ENCODE results near the gene CDV3. TPM values are rescaled to one million over a fixed set of nuclear protein-coding genes. Genes with fewer than 3 reads are reported as not detected.

Gene CDV3
- total RNA-seq, 1 experiment from 2014 or later = 284 TPM

DNA sequence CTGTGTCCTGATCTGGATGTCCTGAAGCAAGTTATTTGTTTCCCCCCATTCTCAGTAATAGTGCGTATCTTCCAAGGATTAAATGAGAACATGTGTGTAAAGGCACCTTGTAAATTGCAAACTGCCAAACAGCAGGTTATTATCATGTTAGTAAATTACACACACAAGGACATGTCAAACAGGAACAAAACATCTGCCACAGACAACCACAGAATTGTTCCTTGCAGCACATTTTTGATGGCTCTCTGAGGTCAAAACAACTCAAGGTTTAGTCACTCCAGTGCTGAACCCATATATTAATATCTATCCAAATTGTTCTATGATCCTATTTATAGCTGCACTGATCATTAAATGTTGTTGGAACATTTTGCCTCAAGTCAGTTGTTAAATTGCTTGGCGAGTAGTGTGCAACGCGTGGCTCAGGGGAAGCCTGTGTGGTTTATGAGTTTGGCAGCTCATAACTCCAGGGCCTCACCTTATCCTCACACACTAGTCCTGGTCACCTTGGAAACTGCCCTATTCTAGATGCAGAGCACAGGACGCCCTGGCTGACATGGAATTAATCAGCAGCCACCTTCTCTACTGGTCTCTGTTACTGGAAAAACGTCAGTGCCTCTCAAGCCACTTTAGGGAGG is 46.3 kb upstream of the CDV3 start:
- H3K4me1 Mint-ChIP-seq (ENCODE audit: low read depth, unreplicated experiment) = peaks cover 20% of the 10 kb centered on the region
- DNase-seq = no peak
- no peak overlapping the region for H3K4me3 Mint-ChIP-seq (ENCODE audit: unreplicated experiment)
- 0 out of 2 replicates have a peak, but pooled peaks cover 4% of the 10 kb centered on the region for H3K9me3 ChIP-seq
- intact Hi-C loops (cut with micrococcal nuclease; ENCODE audit: unreplicated experiment) = no loop called here
- H3K9me3 Mint-ChIP-seq (ENCODE audit: unreplicated experiment) = peaks cover 13% of the 10 kb centered on the region
- H3K27me3 ChIP-seq (replicated peaks; ENCODE audit: control insufficient read depth, insufficient read depth, low read length) = no peaks in the 10 kb centered on the region
- TF ChIP-seq, protein P1, sequence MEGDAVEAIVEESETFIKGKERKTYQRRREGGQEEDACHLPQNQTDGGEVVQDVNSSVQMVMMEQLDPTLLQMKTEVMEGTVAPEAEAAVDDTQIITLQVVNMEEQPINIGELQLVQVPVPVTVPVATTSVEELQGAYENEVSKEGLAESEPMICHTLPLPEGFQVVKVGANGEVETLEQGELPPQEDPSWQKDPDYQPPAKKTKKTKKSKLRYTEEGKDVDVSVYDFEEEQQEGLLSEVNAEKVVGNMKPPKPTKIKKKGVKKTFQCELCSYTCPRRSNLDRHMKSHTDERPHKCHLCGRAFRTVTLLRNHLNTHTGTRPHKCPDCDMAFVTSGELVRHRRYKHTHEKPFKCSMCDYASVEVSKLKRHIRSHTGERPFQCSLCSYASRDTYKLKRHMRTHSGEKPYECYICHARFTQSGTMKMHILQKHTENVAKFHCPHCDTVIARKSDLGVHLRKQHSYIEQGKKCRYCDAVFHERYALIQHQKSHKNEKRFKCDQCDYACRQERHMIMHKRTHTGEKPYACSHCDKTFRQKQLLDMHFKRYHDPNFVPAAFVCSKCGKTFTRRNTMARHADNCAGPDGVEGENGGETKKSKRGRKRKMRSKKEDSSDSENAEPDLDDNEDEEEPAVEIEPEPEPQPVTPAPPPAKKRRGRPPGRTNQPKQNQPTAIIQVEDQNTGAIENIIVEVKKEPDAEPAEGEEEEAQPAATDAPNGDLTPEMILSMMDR (IDR thresholded peaks at IDR 0.05; ENCODE audit: insufficient read depth in 1 of 2, low read depth in 1 of 2, low read length in 1 of 2, severe bottlenecking in 1 of 2, unreplicated experiment in 1 of 2) = no peak
- no peak overlapping the region for H3K27ac Mint-ChIP-seq (ENCODE audit: unreplicated experiment)
- no TSS peak for BruUV-seq (replicated peaks)
- H3K4me1 ChIP-seq = peaks cover 6% of the 10 kb centered on the region; the same call in 1 of the 2 replicates
- H3K36me3 ChIP-seq (ENCODE audit: control insufficient read depth, insufficient read depth, low read length) = no peaks in the 10 kb centered on the region
- ChIA-PET CTCF (no interaction called here), POLR2A (interaction anchor here (0.5 kb wide), 1 partner anchor 448 kb away, joined by 3 read pairs; no protein-coding TSS in a partner anchor)
- no peaks in the 10 kb centered on the region for H3K27me3 Mint-ChIP-seq (ENCODE audit: insufficient read depth, unreplicated experiment)
- no peaks in the 10 kb centered on the region for H3K36me3 Mint-ChIP-seq (ENCODE audit: insufficient read depth, unreplicated experiment)
- H3K4me3 ChIP-seq (ENCODE audit: low read depth, low read length) = no peak overlapping the region

DNA sequence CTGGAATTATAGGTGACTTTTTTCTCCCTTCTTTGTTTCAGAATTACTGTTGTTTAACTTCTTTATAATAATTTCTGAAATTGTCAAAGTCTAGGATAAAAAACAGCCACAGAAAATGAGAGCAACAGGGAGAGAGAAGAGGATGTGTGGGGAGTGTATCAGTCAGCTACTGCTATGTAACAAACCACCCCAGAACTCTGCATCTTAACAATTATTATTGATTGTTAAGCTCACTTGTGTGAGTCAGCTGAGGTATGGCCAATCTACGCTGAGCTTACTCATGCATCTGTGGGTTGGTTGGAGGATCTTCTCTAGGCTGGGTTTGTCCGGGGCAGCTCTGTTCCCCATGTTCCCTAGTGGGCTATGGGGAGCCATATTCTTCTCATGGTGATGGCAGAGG is 43.7 kb upstream of the CDV3 start:
- 0 out of 2 replicates have a peak, but pooled peaks cover 4% of the 10 kb centered on the region for H3K9me3 ChIP-seq
- Mint-ChIP-seq H3K4me3 (ENCODE audit: unreplicated experiment) (no peak overlapping the region), H3K27me3 (ENCODE audit: insufficient read depth, unreplicated experiment) (no peaks in the 10 kb centered on the region), H3K9me3 (ENCODE audit: unreplicated experiment) (peaks cover 13% of the 10 kb centered on the region), H3K4me1 (ENCODE audit: low read depth, unreplicated experiment) (peaks cover 41% of the 10 kb centered on the region), H3K27ac (ENCODE audit: unreplicated experiment) (no peak overlapping the region), H3K36me3 (ENCODE audit: insufficient read depth, unreplicated experiment) (peaks cover 5% of the 10 kb centered on the region)
- no peak for DNase-seq
- TF ChIP-seq, protein P1 (IDR thresholded peaks at IDR 0.05; ENCODE audit: insufficient read depth in 1 of 2, low read depth in 1 of 2, low read length in 1 of 2, severe bottlenecking in 1 of 2, unreplicated experiment in 1 of 2) = no peak
- H3K4me1 ChIP-seq = peaks cover 30% of the 10 kb centered on the region
- POLR2A ChIA-PET = interaction anchor here (1.2 kb wide), 1 partner anchor 43 kb away, joined by 4 read pairs; the partner anchor contains the start of gene CDV3
- CTCF ChIA-PET = interaction anchor here (0.6 kb wide), 1 partner anchor 289 kb away, joined by 3 read pairs; no protein-coding TSS in a partner anchor
- no TSS peak for BruUV-seq (replicated peaks)
- no peaks in the 10 kb centered on the region for H3K27me3 ChIP-seq (replicated peaks; ENCODE audit: control insufficient read depth, insufficient read depth, low read length)
- intact Hi-C loops (cut with micrococcal nuclease; ENCODE audit: unreplicated experiment) = loop anchor here (5.0 kb wide), 1 partner anchor 42 kb away; the partner anchor contains the start of gene CDV3
- no peak overlapping the region for H3K4me3 ChIP-seq (ENCODE audit: low read depth, low read length)
- no peaks in the 10 kb centered on the region for H3K36me3 ChIP-seq (ENCODE audit: control insufficient read depth, insufficient read depth, low read length)

DNA sequence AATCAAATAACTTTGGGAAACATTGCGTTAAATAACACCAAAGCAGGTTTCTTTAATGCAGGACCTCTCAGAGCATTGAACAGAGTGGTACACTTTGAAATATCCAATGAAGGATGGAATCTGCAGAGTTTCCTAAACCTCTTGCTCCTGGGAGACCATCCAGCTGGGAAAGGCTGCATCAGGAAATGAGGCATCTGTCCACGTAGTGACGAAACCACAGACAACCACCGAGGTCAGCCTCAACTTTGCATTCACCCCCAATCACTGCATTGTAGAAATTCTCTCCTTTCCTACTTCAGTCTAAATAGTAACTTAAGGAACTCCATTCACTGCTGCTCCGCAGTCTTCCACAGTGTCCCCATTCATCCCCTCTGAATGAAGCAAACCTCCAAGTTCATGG is 41.5 kb upstream of the CDV3 start:
- ChIA-PET CTCF (interaction anchor here (0.6 to 1.5 kb wide), 3 partner anchors 15 to 189 kb away, joined by 3 to 4 read pairs (median 3); no protein-coding TSS in a partner anchor), POLR2A (no interaction called here)
- no peak overlapping the region for H3K4me3 ChIP-seq (ENCODE audit: low read depth, low read length)
- H3K27me3 ChIP-seq (replicated peaks; ENCODE audit: control insufficient read depth, insufficient read depth, low read length) = no peaks in the 10 kb centered on the region
- peaks cover 13% of the 10 kb centered on the region for H3K9me3 Mint-ChIP-seq (ENCODE audit: unreplicated experiment)
- H3K9me3 ChIP-seq = 0 out of 2 replicates have a peak, but pooled peaks cover 4% of the 10 kb centered on the region
- no peaks in the 10 kb centered on the region for H3K36me3 ChIP-seq (ENCODE audit: control insufficient read depth, insufficient read depth, low read length)
- no peaks in the 10 kb centered on the region for H3K27me3 Mint-ChIP-seq (ENCODE audit: insufficient read depth, unreplicated experiment)
- no TSS peak for BruUV-seq (replicated peaks)
- intact Hi-C loops (cut with micrococcal nuclease; ENCODE audit: unreplicated experiment) = loop anchor here (2.0 to 5.0 kb wide), 2 partner anchors 33 to 40 kb away; partner anchors contain the start of gene CDV3
- H3K4me1 ChIP-seq = peaks cover 48% of the 10 kb centered on the region
- H3K4me3 Mint-ChIP-seq (ENCODE audit: unreplicated experiment) = no peak overlapping the region
- peak overlapping the region; percentile 95 for H3K27ac Mint-ChIP-seq (ENCODE audit: unreplicated experiment)
- no peak for DNase-seq
- TF ChIP-seq, protein P1 (IDR thresholded peaks at IDR 0.05; ENCODE audit: insufficient read depth in 1 of 2, low read depth in 1 of 2, low read length in 1 of 2, severe bottlenecking in 1 of 2, unreplicated experiment in 1 of 2) = no peak
- peaks cover 52% of the 10 kb centered on the region for H3K4me1 Mint-ChIP-seq (ENCODE audit: low read depth, unreplicated experiment)
- peaks cover 5% of the 10 kb centered on the region for H3K36me3 Mint-ChIP-seq (ENCODE audit: insufficient read depth, unreplicated experiment)

Measured in Caco-2 (cell line).